PC-3 (cell line): ENCODE data around the gene TRMT2A. TPM values are rescaled to one million over a fixed set of nuclear protein-coding genes. Genes with fewer than 3 reads are reported as not detected.

ENCODE experiments used
- ATAC-seq: fragments of 200-7000 bp; cut with Tn5 transposase; 2 replicates; pipeline ENCODE4 v1.9.1; 2020; ENCODE audit warnings: mild to moderate bottlenecking, moderate library complexity
- BruUV-seq: library from RNA; stranded (reverse); fragments of 400-500 nt; replicated peaks from 2 replicates; lab custom pipeline; 2021; lab: Mats Ljungman, UMichigan
- CTCF ChIA-PET: fragments of 300-600 bp; sonication (Branson Sonifier 250); formaldehyde crosslinking; loops from one replicate; lab custom pipeline; 2022; ENCODE audit warnings: antibody characterized with exemption; lab: Charles Lee
- POLR2A ChIA-PET: fragments of 300-600 bp; sonication (Branson Sonifier 250); formaldehyde crosslinking; loops from one replicate; lab custom pipeline; 2022; ENCODE audit warnings: antibody characterized with exemption; ENCODE audit not compliant: unreplicated experiment; lab: Charles Lee
- DNase-seq: peaks from one replicate; pipeline ENCODE4 v3.0.0-alpha.2; 2015
- H2AFZ ChIP-seq: fragments of 300-600 bp; sonication (generic); 2 replicates; pipeline ENCODE4 v1.6.0; 2016; ENCODE audit warnings: antibody characterized with exemption, low read length
- H3F3A ChIP-seq: fragments of 300-600 bp; sonication (generic); one replicate; pipeline ENCODE4 v1.6.0; 2017; ENCODE audit warnings: antibody characterized with exemption, low read length, control low read depth, mild to moderate bottlenecking; ENCODE audit not compliant: unreplicated experiment
- H3K27ac ChIP-seq: fragments of 300-600 bp; sonication (generic); 2 replicates; pipeline ENCODE4 v1.5.1; 2016; ENCODE audit warnings: mild to moderate bottlenecking, low read length
- H3K27me3 ChIP-seq: fragments of 300-600 bp; sonication (generic); 2 replicates; pipeline ENCODE4 v1.6.1; 2016; ENCODE audit warnings: low read length, mixed read lengths
- H3K36me3 ChIP-seq: fragments of 300-600 bp; sonication (generic); 2 replicates; pipeline ENCODE4 v1.6.1; 2016; ENCODE audit warnings: low read depth, mixed run types, low read length, mixed read lengths
- H3K4me1 ChIP-seq: fragments of 300-600 bp; sonication (generic); 2 replicates; pipeline ENCODE4 v1.5.1; 2016; ENCODE audit warnings: low read length; ENCODE audit not compliant: insufficient read depth
- H3K4me2 ChIP-seq: fragments of 300-600 bp; sonication (generic); 2 replicates; pipeline ENCODE4 v1.6.0; 2016; ENCODE audit warnings: low read length
- H3K4me3 ChIP-seq: fragments of 300-600 bp; sonication (generic); 2 replicates; pipeline ENCODE4 v1.5.1; 2016; ENCODE audit warnings: mild to moderate bottlenecking, low read length, mixed read lengths
- H3K79me2 ChIP-seq: fragments of 300-600 bp; sonication (generic); 2 replicates; pipeline ENCODE4 v1.6.1; 2017; ENCODE audit warnings: low read length, mixed read lengths
- H3K9ac ChIP-seq: fragments of 300-600 bp; sonication (generic); 2 replicates; pipeline ENCODE4 v1.6.0; 2016; ENCODE audit warnings: mild to moderate bottlenecking, low read length
- H3K9me2 ChIP-seq: fragments of 300-600 bp; sonication (generic); replicated peaks from 2 replicates; pipeline ENCODE4 v1.6.1; 2016; ENCODE audit warnings: mixed run types, low read length, mixed read lengths
- H3K9me3 ChIP-seq: fragments of 300-600 bp; sonication (generic); 2 replicates; pipeline ENCODE4 v1.6.1; 2016; ENCODE audit warnings: low read length, mixed read lengths
- H4K20me1 ChIP-seq: fragments of 300-600 bp; sonication (generic); 2 replicates; pipeline ENCODE4 v1.6.1; 2016; ENCODE audit warnings: low read length, mixed read lengths
- CTCF ChIP-seq: fragments of 300-600 bp; sonication (generic); conservative IDR thresholded peaks from 2 replicates; pipeline ENCODE4 v1.5.1; 2017; ENCODE audit warnings: antibody characterized with exemption, low read depth, mild to moderate bottlenecking, low read length
- EZH2 ChIP-seq: fragments of 300-600 bp; sonication (generic); IDR thresholded peaks from one replicate; pipeline ENCODE4 v1.6.1; 2017; ENCODE audit warnings: antibody characterized with exemption, mild to moderate bottlenecking, low read length; ENCODE audit not compliant: unreplicated experiment
- EZH2phosphoT487 ChIP-seq: fragments of 300-600 bp; sonication (generic); IDR thresholded peaks from 2 replicates; pipeline ENCODE4 v1.6.1; 2018; ENCODE audit warnings: mild to moderate bottlenecking, antibody characterized with exemption, low read length, borderline replicate concordance
- intact Hi-C: fragments of 100-400 bp; cut with micrococcal nuclease; formaldehyde crosslinking; loops from 2 replicates; pipeline ENCODE4 v1.9.0; 2023
- total RNA-seq: library from RNA; depleted of rRNA; stranded (reverse); fragments of >200 nt; gene quantifications from 2 replicates; pipeline ENCODE4 v1.2.3, GENCODE V29; 2014

The TRMT2A gene
- total RNA-seq, 1 experiment from 2014 or later = 62.1 TPM

GRCh38 chr22:20135265-20135664, 18.2 kb upstream of the TRMT2A start:
- Histone ChIP-seq H3F3A (no peaks in the 10 kb centered on the region), H3K9me2 (no peaks in the 10 kb centered on the region), H2AFZ (no peak overlapping the region), H3K27me3 (no peaks in the 10 kb centered on the region), H3K36me3 (no peaks in the 10 kb centered on the region), H3K4me1 (peaks cover 7% of the 10 kb centered on the region; the same call in 1 of the 2 replicates), H3K79me2 (peaks cover 57% of the 10 kb centered on the region), H3K9ac (no peak overlapping the region), H3K4me3 (no peak overlapping the region), H3K9me3 (no peaks in the 10 kb centered on the region), H4K20me1 (no peaks in the 10 kb centered on the region), H3K27ac (no peak overlapping the region), H3K4me2 (no peak overlapping the region)
- ATAC-seq (no peak), DNase-seq (no peak)
- POLR2A ChIA-PET = no interaction called here
- intact Hi-C loops = no loop called here
- TF ChIP-seq EZH2 (no peak), CTCF (no peak), EZH2phosphoT487 (no peak)
- CTCF ChIA-PET = no interaction called here
- no TSS peak for BruUV-seq

- BruUV-seq = no TSS peak
- peaks cover 7% of the 10 kb centered on the region; the same call in 1 of the 2 replicates for H3K4me1 ChIP-seq
- ChIA-PET POLR2A (no interaction called here), CTCF (no interaction called here)
- H3K4me2 ChIP-seq = no peak overlapping the region
- H3K9me2 ChIP-seq = no peaks in the 10 kb centered on the region
- ATAC-seq (no peak), DNase-seq (no peak)
- no peak overlapping the region for H3K9ac ChIP-seq
- no peaks in the 10 kb centered on the region for H4K20me1 ChIP-seq
- H3K79me2 ChIP-seq = peaks cover 57% of the 10 kb centered on the region
- TF ChIP-seq EZH2 (no peak), CTCF (no peak), EZH2phosphoT487 (no peak)
- intact Hi-C loops = no loop called here
- H3F3A ChIP-seq = no peaks in the 10 kb centered on the region
- no peak overlapping the region for H2AFZ ChIP-seq
- no peak overlapping the region for H3K4me3 ChIP-seq
- H3K36me3 ChIP-seq = no peaks in the 10 kb centered on the region
- no peaks in the 10 kb centered on the region for H3K27me3 ChIP-seq
- H3K27ac ChIP-seq = no peak overlapping the region
- H3K9me3 ChIP-seq = no peaks in the 10 kb centered on the region
Measured at GRCh38 chr22:20133930-20134549, 17.0 kb upstream of the TRMT2A start.

GRCh38 chr22:20132686-20133246, 15.7 kb upstream of the TRMT2A start:
- no peak for ATAC-seq
- DNase-seq = no peak
- no TSS peak for BruUV-seq
- intact Hi-C loops = no loop called here
- ChIA-PET CTCF (no interaction called here), POLR2A (no interaction called here)
- Histone ChIP-seq H2AFZ (peak overlapping the region; percentile 68; the same call in 1 of the 2 replicates), H3K9me2 (no peaks in the 10 kb centered on the region), H3K27ac (no peak overlapping the region), H3K4me3 (peak overlapping the region; percentile 74), H3K79me2 (peaks cover 56% of the 10 kb centered on the region), H3K9ac (peak overlapping the region; percentile 72), H3K4me1 (peaks cover 7% of the 10 kb centered on the region; the same call in 1 of the 2 replicates), H4K20me1 (no peaks in the 10 kb centered on the region), H3F3A (no peaks in the 10 kb centered on the region), H3K36me3 (no peaks in the 10 kb centered on the region), H3K27me3 (no peaks in the 10 kb centered on the region), H3K4me2 (peak overlapping the region; percentile 93), H3K9me3 (no peaks in the 10 kb centered on the region)
- TF ChIP-seq CTCF = no peak
- TF ChIP-seq EZH2 = no peak
- no peak for TF ChIP-seq EZH2phosphoT487
